AG04450 (cell line): ENCODE data around the gene EGLN2. TPM values are rescaled to one million over a fixed set of nuclear protein-coding genes. Genes with fewer than 3 reads are reported as not detected.
"Not testable (repeated sequence)": the region's sequence is repeated elsewhere in the genome, so short reads cannot be mapped to it uniquely, and the experiment has no call there.

Experiments used
- CTCF ChIA-PET: fragments of 300-600, 350-600 bp; formaldehyde crosslinking; extraction: SDS; loops from one replicate; lab custom pipeline; 2022; ENCODE audit warnings: antibody characterized with exemption, inconsistent platforms; lab: Charles Lee
- POLR2A ChIA-PET: fragments of 350-600 bp; formaldehyde crosslinking; extraction: SDS; loops from one replicate; lab custom pipeline; 2021; ENCODE audit warnings: antibody characterized with exemption, inconsistent platforms; lab: Yijun Ruan, JAX
- DNase-seq: peaks from one replicate; pipeline ENCODE4 v3.0.0-alpha.2; 2011; ENCODE audit warnings: low read depth, low spot score
- H3K27ac ChIP-seq: one replicate; pipeline ENCODE4 v1.5.1; 2012; ENCODE audit warnings: low read depth, low read length, control low read depth
- H3K27me3 ChIP-seq: one replicate; pipeline ENCODE4 v1.6.0; 2012; ENCODE audit warnings: low read length; ENCODE audit not compliant: control insufficient read depth, insufficient read depth
- H3K4me3 ChIP-seq: 2 replicates; pipeline ENCODE4 v1.5.1; 2011; ENCODE audit warnings: mild to moderate bottlenecking, low read depth, low read length, control low read depth
- H3K9me3 ChIP-seq: 2 replicates; pipeline ENCODE4 v1.5.1; 2012; ENCODE audit warnings: low read length; ENCODE audit not compliant: control insufficient read depth, insufficient read depth
- polyA plus RNA-seq: library from polyadenylated mRNA; depleted of rRNA; stranded (reverse); fragments of >200 nt; gene quantifications from 2 replicates; pipeline ENCODE4 v1.2.3, GENCODE V29; 2011
- TF ChIP-seq, protein P1 (sequence below): IDR thresholded peaks from 2 replicates; pipeline ENCODE4 v1.5.1; 2011; ENCODE audit warnings: low read depth, low read length, control low read depth, inconsistent platforms

EGLN2 gene
- polyA plus RNA-seq, 1 experiment: 28.2 TPM

DNA sequence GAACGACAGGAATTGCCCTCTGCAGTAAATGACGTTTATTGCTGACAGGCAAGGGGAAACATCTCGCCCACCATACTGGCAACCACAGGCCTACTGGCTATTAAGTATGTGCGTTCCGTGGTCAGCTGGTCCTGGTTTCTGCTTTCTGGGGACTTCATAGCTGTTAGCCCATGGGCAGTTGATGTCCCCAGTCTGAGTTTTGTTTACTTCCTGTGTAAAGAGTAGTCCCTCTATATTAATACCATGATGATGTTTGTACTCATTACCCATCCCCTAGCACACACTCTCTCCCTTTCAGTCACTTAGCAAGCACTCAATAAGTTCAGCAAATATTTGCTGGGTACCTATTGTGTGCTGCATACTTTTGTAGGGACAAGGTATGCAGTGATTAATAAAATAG, 30.1 kb upstream of the EGLN2 start:
- ChIA-PET CTCF (no interaction called here), POLR2A (interaction anchor here (0.5 kb wide), 1 partner anchor 97 kb away, joined by 5 read pairs; no protein-coding TSS in a partner anchor)
- no peaks in the 10 kb centered on the region for H3K9me3 ChIP-seq
- no peak overlapping the region for H3K4me3 ChIP-seq
- no peak overlapping the region for H3K27ac ChIP-seq
- TF ChIP-seq, protein P1, sequence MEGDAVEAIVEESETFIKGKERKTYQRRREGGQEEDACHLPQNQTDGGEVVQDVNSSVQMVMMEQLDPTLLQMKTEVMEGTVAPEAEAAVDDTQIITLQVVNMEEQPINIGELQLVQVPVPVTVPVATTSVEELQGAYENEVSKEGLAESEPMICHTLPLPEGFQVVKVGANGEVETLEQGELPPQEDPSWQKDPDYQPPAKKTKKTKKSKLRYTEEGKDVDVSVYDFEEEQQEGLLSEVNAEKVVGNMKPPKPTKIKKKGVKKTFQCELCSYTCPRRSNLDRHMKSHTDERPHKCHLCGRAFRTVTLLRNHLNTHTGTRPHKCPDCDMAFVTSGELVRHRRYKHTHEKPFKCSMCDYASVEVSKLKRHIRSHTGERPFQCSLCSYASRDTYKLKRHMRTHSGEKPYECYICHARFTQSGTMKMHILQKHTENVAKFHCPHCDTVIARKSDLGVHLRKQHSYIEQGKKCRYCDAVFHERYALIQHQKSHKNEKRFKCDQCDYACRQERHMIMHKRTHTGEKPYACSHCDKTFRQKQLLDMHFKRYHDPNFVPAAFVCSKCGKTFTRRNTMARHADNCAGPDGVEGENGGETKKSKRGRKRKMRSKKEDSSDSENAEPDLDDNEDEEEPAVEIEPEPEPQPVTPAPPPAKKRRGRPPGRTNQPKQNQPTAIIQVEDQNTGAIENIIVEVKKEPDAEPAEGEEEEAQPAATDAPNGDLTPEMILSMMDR: no peak
- no peak for DNase-seq
- H3K27me3 ChIP-seq: no peaks in the 10 kb centered on the region

DNA sequence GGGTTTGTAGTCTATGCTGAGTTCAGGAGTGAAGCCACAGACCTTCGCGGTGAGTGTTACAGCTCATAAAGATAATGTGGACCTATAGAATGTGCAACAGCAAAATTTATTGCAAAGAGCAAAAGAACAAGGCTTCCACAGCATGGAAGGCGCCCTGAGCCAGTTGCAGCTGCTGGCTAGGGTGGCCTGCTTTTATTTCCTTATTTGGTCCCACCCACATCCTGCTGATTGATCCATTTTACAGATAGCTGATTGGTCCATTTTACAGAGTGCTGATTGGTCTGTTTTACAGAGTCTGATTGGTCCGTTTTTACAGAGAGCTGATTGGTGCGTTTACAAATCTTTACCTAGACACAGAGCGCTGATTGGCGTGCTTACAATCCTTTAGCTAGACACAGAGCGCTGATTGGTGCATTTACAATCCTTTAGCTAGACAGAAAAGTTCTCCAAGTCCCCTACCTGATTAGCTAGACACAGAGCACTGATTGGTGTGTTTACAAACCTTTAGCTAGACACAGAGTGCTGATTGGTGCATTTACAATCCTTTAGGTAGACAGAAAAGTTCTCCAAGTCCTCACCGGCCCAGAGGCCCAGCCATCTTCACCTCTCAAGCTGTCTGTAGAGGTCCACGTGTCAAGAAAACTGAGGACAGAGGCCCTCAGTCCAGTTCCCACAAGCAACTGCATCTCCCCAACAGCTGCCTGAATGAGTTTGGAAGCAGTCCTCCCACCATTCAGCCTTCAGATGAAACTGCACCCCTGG, 27.7 kb upstream of the EGLN2 start:
- POLR2A ChIA-PET: interaction anchor here (0.7 kb wide), 1 partner anchor 27 kb away, joined by 3 read pairs; the partner anchor contains the start of gene EGLN2
- H3K4me3 ChIP-seq, CTCF ChIA-PET, H3K9me3 ChIP-seq, DNase-seq, H3K27me3 ChIP-seq, H3K27ac ChIP-seq: not testable (repeated sequence)

DNA sequence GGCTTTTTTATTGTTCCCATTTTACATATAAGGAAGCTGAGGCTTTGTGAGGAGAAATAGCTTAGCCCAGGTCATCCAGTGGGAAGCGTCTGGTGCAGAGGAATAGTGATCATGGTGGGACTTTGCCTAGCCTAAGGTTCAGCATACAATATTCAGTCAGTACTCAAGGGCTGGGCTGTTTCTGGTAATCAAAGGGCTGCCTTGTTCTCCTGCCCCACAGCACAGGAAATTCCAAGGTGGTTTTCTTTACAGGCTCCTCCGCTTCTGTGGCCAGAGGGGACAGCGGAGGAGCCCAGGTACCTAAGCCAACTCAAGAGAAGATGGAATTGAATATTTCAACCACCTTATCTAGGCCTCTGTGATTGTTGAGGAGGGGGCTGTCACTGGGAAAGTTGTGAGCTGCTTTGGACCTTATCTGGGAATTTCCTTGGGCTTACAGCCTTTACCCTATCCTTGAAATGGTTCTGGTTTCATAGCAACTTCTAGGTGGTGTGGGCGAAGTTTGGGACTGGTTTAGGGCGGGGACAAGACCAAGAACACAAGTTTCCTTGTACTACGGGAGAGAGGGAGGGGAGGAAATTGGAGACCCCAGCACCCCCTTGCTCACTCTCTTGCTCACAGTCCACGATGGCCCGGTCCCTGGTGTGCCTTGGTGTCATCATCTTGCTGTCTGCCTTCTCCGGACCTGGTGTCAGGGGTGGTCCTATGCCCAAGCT, 23.9 kb upstream of the EGLN2 start, which contains the start of gene MIA:
MIA (plus strand) TSS at position 606 of the 716 bp plus-strand sequence; CDS start at position 628, 22 bp downstream.
- TF ChIP-seq, protein P1: no peak
- no peaks in the 10 kb centered on the region; the same call in 1 of the 2 replicates for H3K9me3 ChIP-seq
- no peak within 1 kb of the TSS for H3K27ac ChIP-seq
- H3K27me3 ChIP-seq: no peaks in the 10 kb centered on the region
- POLR2A ChIA-PET: no interaction called here
- CTCF ChIA-PET: interaction anchor here (0.6 to 1.2 kb wide), 2 partner anchors 30 to 140 kb away, joined by 4 to 5 read pairs; no protein-coding TSS in a partner anchor
- H3K4me3 ChIP-seq: no peak within 1 kb of the TSS
- DNase-seq: no peak

DNA sequence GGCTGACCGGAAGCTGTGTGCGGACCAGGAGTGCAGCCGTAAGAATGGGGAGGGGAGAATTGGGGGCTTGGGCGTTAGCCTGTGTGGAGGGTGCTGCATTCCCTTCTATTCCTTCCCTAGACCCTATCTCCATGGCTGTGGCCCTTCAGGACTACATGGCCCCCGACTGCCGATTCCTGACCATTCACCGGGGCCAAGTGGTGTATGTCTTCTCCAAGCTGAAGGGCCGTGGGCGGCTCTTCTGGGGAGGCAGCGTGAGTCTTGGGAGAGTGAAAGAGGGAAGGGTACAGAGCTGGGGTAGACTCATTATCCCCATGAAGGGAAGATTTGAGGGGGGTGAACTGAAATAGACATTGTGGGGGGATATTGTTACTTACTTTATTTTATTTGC, 23.4 kb upstream of the EGLN2 start:
- Histone ChIP-seq H3K27me3 (no peaks in the 10 kb centered on the region), H3K4me3 (no peak overlapping the region), H3K9me3 (no peaks in the 10 kb centered on the region; the same call in 1 of the 2 replicates), H3K27ac (no peak overlapping the region)
- ChIA-PET POLR2A (no interaction called here), CTCF (interaction anchor here (1.2 kb wide), 1 partner anchor 30 kb away, joined by 4 read pairs; no protein-coding TSS in a partner anchor)
- no peak for DNase-seq
- TF ChIP-seq, protein P1: no peak

DNA sequence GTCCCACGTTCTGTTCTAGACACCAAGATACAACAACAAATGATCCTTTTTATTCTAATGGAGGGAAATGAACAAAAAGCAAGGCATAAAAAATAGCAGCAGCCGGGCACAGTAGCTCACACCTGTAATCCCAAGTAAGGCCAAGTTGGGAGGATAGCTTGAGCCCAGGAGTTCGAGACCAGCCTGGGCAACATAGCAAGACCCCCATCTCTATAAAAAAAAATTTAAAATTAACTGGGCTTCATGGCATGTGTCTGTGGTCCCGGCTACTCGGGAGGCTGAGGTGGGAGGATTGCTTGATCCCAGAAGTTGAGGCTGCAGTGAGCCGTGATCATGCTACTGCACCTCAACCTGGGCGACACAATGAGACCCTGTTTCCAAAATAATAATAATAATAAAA, 22.6 kb upstream of the EGLN2 start:
- CTCF ChIA-PET: no interaction called here
- no peak overlapping the region for H3K4me3 ChIP-seq
- no peak for DNase-seq
- POLR2A ChIA-PET: interaction anchor here (1.7 kb wide), 1 partner anchor 30 kb away, joined by 5 read pairs; no protein-coding TSS in a partner anchor
- TF ChIP-seq, protein P1: no peak
- no peaks in the 10 kb centered on the region; the same call in 1 of the 2 replicates for H3K9me3 ChIP-seq
- H3K27me3 ChIP-seq: no peaks in the 10 kb centered on the region
- H3K27ac ChIP-seq: no peak overlapping the region
